ENCODE measurements around the gene GCH1. TPM values are rescaled to one million over a fixed set of nuclear protein-coding genes. Genes with fewer than 3 reads are reported as not detected.
"Not testable (repeated sequence)": the region's sequence is repeated elsewhere in the genome, so short reads cannot be mapped to it uniquely, and the experiment has no call there.

Gene GCH1
- total RNA-seq, 1 donor from 2014 or later: 4.6 TPM

- DNase-seq (ENCODE audit: low read depth in 2 of 2): not testable (repeated sequence)
Observed at GRCh38 chr14:54908973-54909372, 6.3 kb upstream of the GCH1 start.

GRCh38 chr14:54908190-54908589 is 5.6 kb upstream of the GCH1 start:
- DNase-seq (ENCODE audit: low read depth in 2 of 2): no peak

- DNase-seq (ENCODE audit: low read depth in 2 of 2): no peak
Observed at GRCh38 chr14:54906075-54906474, 3.4 kb upstream of the GCH1 start.

- DNase-seq (ENCODE audit: low read depth in 2 of 2): peak in 1 of 2 donors; percentile 68
Observed at GRCh38 chr14:54902143-54902520, 494 bp downstream of the GCH1 start.

- no peak for DNase-seq (ENCODE audit: low read depth in 2 of 2)
Observed at GRCh38 chr14:54901380-54902142, 1.1 kb downstream of the GCH1 start.

- DNase-seq (ENCODE audit: low read depth in 2 of 2): no peak
Observed at GRCh38 chr14:54899573-54899972, 3.1 kb downstream of the GCH1 start.

- not testable (repeated sequence) for DNase-seq (ENCODE audit: low read depth in 2 of 2)
Observed at GRCh38 chr14:54897809-54898555, 4.6 kb downstream of the GCH1 start.

- DNase-seq (ENCODE audit: low read depth in 2 of 2): no peak
Observed at GRCh38 chr14:54895683-54896082, 6.9 kb downstream of the GCH1 start.

GRCh38 chr14:54894995-54895394 is 7.6 kb downstream of the GCH1 start:
- peak in 1 of 2 donors; percentile 42 for DNase-seq (ENCODE audit: low read depth in 2 of 2)

- DNase-seq (ENCODE audit: low read depth in 2 of 2): peak in 1 of 2 donors; percentile 76
Observed at GRCh38 chr14:54893151-54893760, 9.4 kb downstream of the GCH1 start.

- DNase-seq (ENCODE audit: low read depth in 2 of 2): no peak
Observed at GRCh38 chr14:54891471-54892245, 11.0 kb downstream of the GCH1 start.

- no peak for DNase-seq (ENCODE audit: low read depth in 2 of 2)
Observed at GRCh38 chr14:54890788-54891187, 11.8 kb downstream of the GCH1 start.

- no peak for DNase-seq (ENCODE audit: low read depth in 2 of 2)
Observed at GRCh38 chr14:54889919-54890318, 12.7 kb downstream of the GCH1 start.

- no peak for DNase-seq (ENCODE audit: low read depth in 2 of 2)
Observed at GRCh38 chr14:54882521-54882920, 20.1 kb downstream of the GCH1 start.

GRCh38 chr14:54881761-54882401 is 20.7 kb downstream of the GCH1 start:
- DNase-seq (ENCODE audit: low read depth in 2 of 2): peak in 1 of 2 donors; percentile 25

- DNase-seq (ENCODE audit: low read depth in 2 of 2): peak in 1 of 2 donors; percentile 56
Observed at GRCh38 chr14:54881235-54881760, 21.3 kb downstream of the GCH1 start.

GRCh38 chr14:54877703-54878021 is 25.0 kb downstream of the GCH1 start:
- no peak for DNase-seq (ENCODE audit: low read depth in 2 of 2)

GRCh38 chr14:54877015-54877702 is 25.5 kb downstream of the GCH1 start:
- DNase-seq (ENCODE audit: low read depth in 2 of 2): peak; percentile 88 to 89

- DNase-seq (ENCODE audit: low read depth in 2 of 2): not testable (repeated sequence)
Observed at GRCh38 chr14:54875648-54876047, 27.0 kb downstream of the GCH1 start.

All from dermis microvascular lymphatic vessel endothelial cell (primary cell).